SK-N-MC (cell line): Measurements from ENCODE around the gene TTC39A.

Experiments used
- EZH2 ChIP-seq: fragments of 200-600 bp; sonication (generic); IDR thresholded peaks from one replicate; pipeline ENCODE4 v1.6.1; 2017; ENCODE audit warnings: antibody characterized with exemption
- POLR2AphosphoS5 ChIP-seq: IDR thresholded peaks from 2 replicates; pipeline ENCODE4 v1.6.1; 2012; ENCODE audit warnings: mild to moderate bottlenecking, low read depth, low read length, borderline replicate concordance

- no peak for TF ChIP-seq EZH2
- no peak for TF ChIP-seq POLR2AphosphoS5
Observed at GRCh38 chr1:51330331-51331201, at the start of gene TTC39A.
